WTC11 (cell line): ENCODE results near the gene ERLEC1. TPM values are rescaled to one million over a fixed set of nuclear protein-coding genes. Genes with fewer than 3 reads are reported as not detected.

Experiments used
- ATAC-seq: fragments of 200-7000 bp; cut with Tn5 transposase; 2 replicates; pipeline ENCODE4 v1.10.0; 2021; ENCODE audit warnings: mild to moderate bottlenecking, moderate library complexity
- CTCF ChIA-PET: fragments of 300-600 bp; sonication (Branson Sonifier 250); formaldehyde crosslinking; loops from one replicate; lab custom pipeline; 2021; ENCODE audit warnings: antibody characterized with exemption; lab: Charles Lee
- POLR2A ChIA-PET: fragments of 350-600 bp; sonication (Branson Sonifier 250); formaldehyde crosslinking; loops from one replicate; lab custom pipeline; 2021; ENCODE audit warnings: antibody characterized with exemption; lab: Charles Lee
- DNase-seq: peaks from one replicate; pipeline ENCODE4 v3.0.0; 2021; ENCODE audit warnings: low spot score
- H3K27ac Mint-ChIP-seq: 2 replicates; pipeline ENCODE4 v1.8.0; 2021; ENCODE audit warnings: mixed read lengths
- H3K27me3 Mint-ChIP-seq: 2 replicates; pipeline ENCODE4 v1.8.0; 2021; ENCODE audit warnings: low read depth, mild to moderate bottlenecking, moderate library complexity, mixed read lengths
- H3K36me3 Mint-ChIP-seq: 2 replicates; pipeline ENCODE4 v1.8.0; 2021; ENCODE audit warnings: mixed read lengths
- H3K4me1 Mint-ChIP-seq: 2 replicates; pipeline ENCODE4 v1.8.0; 2022; ENCODE audit warnings: mixed read lengths
- H3K4me3 Mint-ChIP-seq: 2 replicates; pipeline ENCODE4 v1.8.0; 2021; ENCODE audit warnings: mild to moderate bottlenecking, moderate library complexity, mixed read lengths
- H3K9me3 Mint-ChIP-seq: 2 replicates; pipeline ENCODE4 v1.8.0; 2021; ENCODE audit warnings: mixed read lengths
- E2F5 ChIP-seq: sonication (generic); formaldehyde crosslinking; IDR thresholded peaks from 2 replicates; pipeline ENCODE4 v1.8.1; 2022; ENCODE audit warnings: mild to moderate bottlenecking, moderate library complexity, missing genetic modification reagents
- FOXK1 ChIP-seq: sonication (generic); formaldehyde crosslinking; IDR thresholded peaks from 2 replicates; pipeline ENCODE4 v1.8.0; 2022; ENCODE audit warnings: mild to moderate bottlenecking, moderate library complexity, missing genetic modification reagents
- GABPB1 ChIP-seq: sonication (generic); formaldehyde crosslinking; IDR thresholded peaks from 2 replicates; pipeline ENCODE4 v1.8.1; 2023; ENCODE audit warnings: mild to moderate bottlenecking, missing genetic modification reagents
- HMGXB4 ChIP-seq: sonication (generic); formaldehyde crosslinking; IDR thresholded peaks from 2 replicates; pipeline ENCODE4 v1.8.1; 2023; ENCODE audit warnings: mild to moderate bottlenecking, moderate library complexity, missing genetic modification reagents
- IRF2 ChIP-seq: sonication (generic); formaldehyde crosslinking; IDR thresholded peaks from 2 replicates; pipeline ENCODE4 v1.8.0; 2022; ENCODE audit warnings: low read depth, missing genetic modification reagents, borderline replicate concordance
- NR1H2 ChIP-seq: sonication (generic); formaldehyde crosslinking; IDR thresholded peaks from 2 replicates; pipeline ENCODE4 v1.9.0; 2021; ENCODE audit warnings: mild to moderate bottlenecking, moderate library complexity, missing genetic modification reagents
- OVOL2 ChIP-seq: fragments of 250-450 bp; sonication (Bioruptor Pico); IDR thresholded peaks from 2 replicates; pipeline ENCODE4 v1.9.0; 2021; ENCODE audit warnings: mild to moderate bottlenecking, borderline replicate concordance
- PRRX2 ChIP-seq: fragments of 250-450 bp; sonication (Bioruptor Pico); IDR thresholded peaks from 2 replicates; pipeline ENCODE4 v1.8.0; 2021; ENCODE audit warnings: mild to moderate bottlenecking
- TCF7 ChIP-seq: sonication (generic); formaldehyde crosslinking; IDR thresholded peaks from 2 replicates; pipeline ENCODE4 v1.8.0; 2022; ENCODE audit warnings: mild to moderate bottlenecking, low read depth, missing genetic modification reagents, moderate library complexity
- ZNF232 ChIP-seq: sonication (generic); formaldehyde crosslinking; IDR thresholded peaks from 2 replicates; pipeline ENCODE4 v1.8.0; 2022; ENCODE audit warnings: mild to moderate bottlenecking, missing genetic modification reagents
- ZNF281 ChIP-seq: sonication (generic); formaldehyde crosslinking; IDR thresholded peaks from 2 replicates; pipeline ENCODE4 v1.8.0; 2023; ENCODE audit warnings: mild to moderate bottlenecking, missing genetic modification reagents
- ZNF396 ChIP-seq: fragments of 250-450 bp; sonication (Bioruptor Pico); IDR thresholded peaks from 2 replicates; pipeline ENCODE4 v1.8.0; 2021; ENCODE audit warnings: mild to moderate bottlenecking, moderate library complexity, borderline replicate concordance
- ZNF423 ChIP-seq: fragments of 250-450 bp; sonication (Bioruptor Pico); IDR thresholded peaks from 2 replicates; pipeline ENCODE4 v2.1.2; 2022; ENCODE audit warnings: mild to moderate bottlenecking, moderate library complexity
- ZNF671 ChIP-seq: fragments of 250-450 bp; sonication (Bioruptor Pico); IDR thresholded peaks from 2 replicates; pipeline ENCODE4 v1.8.0; 2021; ENCODE audit warnings: mild to moderate bottlenecking
- total RNA-seq: library from RNA; stranded (reverse); gene quantifications from 3 replicates; pipeline ENCODE4 v1.2.3, GENCODE V29; 2021
- TF ChIP-seq, protein P1 (sequence below): sonication (generic); formaldehyde crosslinking; IDR thresholded peaks from 2 replicates; pipeline ENCODE4 v1.8.1; 2022; ENCODE audit warnings: mild to moderate bottlenecking, missing genetic modification reagents, moderate library complexity, borderline replicate concordance
- TF ChIP-seq, protein P2 (sequence below): fragments of 250-450 bp; sonication (Bioruptor Pico); IDR thresholded peaks from 2 replicates; pipeline ENCODE4 v1.9.0; 2021; ENCODE audit warnings: moderate library complexity, mild to moderate bottlenecking, inconsistent platforms, borderline replicate concordance
- TF ChIP-seq, protein P3 (sequence below): fragments of 250-450 bp; sonication (Bioruptor Pico); IDR thresholded peaks from 2 replicates; pipeline ENCODE4 v1.8.0; 2021; ENCODE audit warnings: mild to moderate bottlenecking

The ERLEC1 gene
- total RNA-seq, 1 experiment from 2014 or later = 26.5 TPM

DNA sequence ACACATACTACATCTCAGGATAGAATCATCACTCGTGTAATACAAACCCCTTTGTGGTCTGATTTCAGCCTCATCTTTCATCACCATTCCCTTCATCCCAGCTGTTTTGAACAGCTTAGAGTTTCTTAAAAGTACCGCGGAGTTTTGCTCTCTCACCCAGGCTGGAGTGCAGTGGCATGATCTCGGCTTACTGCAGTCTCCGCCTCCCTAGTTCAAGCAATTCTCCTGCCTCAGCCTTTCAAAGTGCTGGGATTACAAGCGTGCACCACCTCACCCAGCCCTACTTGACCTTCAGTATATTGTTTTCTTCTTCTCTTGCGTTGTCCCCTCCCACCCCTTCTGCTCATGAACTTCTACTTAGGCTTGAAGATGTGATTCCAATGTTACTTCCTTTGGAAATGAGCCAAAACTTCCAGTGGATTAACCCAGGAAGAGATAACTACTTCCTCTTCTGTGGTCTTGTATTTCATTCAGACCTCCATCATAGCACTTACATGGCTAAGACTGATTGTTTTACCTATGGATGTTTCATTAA lies 15.8 kb downstream of the ERLEC1 start:
- ATAC-seq = no peak
- ChIA-PET CTCF (no interaction called here), POLR2A (no interaction called here)
- no peak for DNase-seq
- Mint-ChIP-seq H3K9me3 (no peaks in the 10 kb centered on the region), H3K4me3 (no peak overlapping the region), H3K27ac (0 out of 2 replicates have a peak overlapping the region, but pooled peaks have one; percentile 0), H3K36me3 (peaks cover 12% of the 10 kb centered on the region), H3K27me3 (no peaks in the 10 kb centered on the region), H3K4me1 (no peaks in the 10 kb centered on the region)
- TF ChIP-seq FOXK1 (no peak), HMGXB4 (CRISPR knock-in tag) (no peak), IRF2 (CRISPR knock-in tag) (no peak), ZNF281 (CRISPR knock-in tag) (no peak), PRRX2 (CRISPR knock-in tag) (no peak), ZNF396 (CRISPR knock-in tag) (no peak), OVOL2 (CRISPR knock-in tag) (no peak), ZNF423 (no peak), ZNF232 (CRISPR knock-in tag) (no peak), E2F5 (CRISPR knock-in tag) (no peak)
- TF ChIP-seq, protein P1, sequence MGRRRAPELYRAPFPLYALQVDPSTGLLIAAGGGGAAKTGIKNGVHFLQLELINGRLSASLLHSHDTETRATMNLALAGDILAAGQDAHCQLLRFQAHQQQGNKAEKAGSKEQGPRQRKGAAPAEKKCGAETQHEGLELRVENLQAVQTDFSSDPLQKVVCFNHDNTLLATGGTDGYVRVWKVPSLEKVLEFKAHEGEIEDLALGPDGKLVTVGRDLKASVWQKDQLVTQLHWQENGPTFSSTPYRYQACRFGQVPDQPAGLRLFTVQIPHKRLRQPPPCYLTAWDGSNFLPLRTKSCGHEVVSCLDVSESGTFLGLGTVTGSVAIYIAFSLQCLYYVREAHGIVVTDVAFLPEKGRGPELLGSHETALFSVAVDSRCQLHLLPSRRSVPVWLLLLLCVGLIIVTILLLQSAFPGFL (CRISPR knock-in tag) = no peak
- TF ChIP-seq, protein P2, sequence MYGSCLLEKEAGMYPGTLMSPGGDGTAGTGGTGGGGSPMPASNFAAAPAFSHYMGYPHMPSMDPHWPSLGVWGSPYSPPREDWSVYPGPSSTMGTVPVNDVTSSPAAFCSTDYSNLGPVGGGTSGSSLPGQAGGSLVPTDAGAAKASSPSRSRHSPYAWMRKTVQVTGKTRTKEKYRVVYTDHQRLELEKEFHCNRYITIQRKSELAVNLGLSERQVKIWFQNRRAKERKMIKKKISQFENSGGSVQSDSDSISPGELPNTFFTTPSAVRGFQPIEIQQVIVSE (CRISPR knock-in tag) = no peak
- TF ChIP-seq, protein P3, sequence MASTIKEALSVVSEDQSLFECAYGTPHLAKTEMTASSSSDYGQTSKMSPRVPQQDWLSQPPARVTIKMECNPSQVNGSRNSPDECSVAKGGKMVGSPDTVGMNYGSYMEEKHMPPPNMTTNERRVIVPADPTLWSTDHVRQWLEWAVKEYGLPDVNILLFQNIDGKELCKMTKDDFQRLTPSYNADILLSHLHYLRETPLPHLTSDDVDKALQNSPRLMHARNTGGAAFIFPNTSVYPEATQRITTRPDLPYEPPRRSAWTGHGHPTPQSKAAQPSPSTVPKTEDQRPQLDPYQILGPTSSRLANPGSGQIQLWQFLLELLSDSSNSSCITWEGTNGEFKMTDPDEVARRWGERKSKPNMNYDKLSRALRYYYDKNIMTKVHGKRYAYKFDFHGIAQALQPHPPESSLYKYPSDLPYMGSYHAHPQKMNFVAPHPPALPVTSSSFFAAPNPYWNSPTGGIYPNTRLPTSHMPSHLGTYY = no peak

GRCh38 chr2:53811601-53812000 lies 24.8 kb downstream of the ERLEC1 start:
- CTCF ChIA-PET = no interaction called here
- POLR2A ChIA-PET = no interaction called here
- no peaks in the 10 kb centered on the region for H3K9me3 Mint-ChIP-seq
- no peak overlapping the region for H3K27ac Mint-ChIP-seq
- no peaks in the 10 kb centered on the region for H3K27me3 Mint-ChIP-seq
- H3K36me3 Mint-ChIP-seq = peaks cover 42% of the 10 kb centered on the region
- DNase-seq (no peak), ATAC-seq (no peak)
- H3K4me1 Mint-ChIP-seq = no peaks in the 10 kb centered on the region
- TF ChIP-seq TCF7 (no peak), GABPB1 (CRISPR knock-in tag) (no peak), ZNF396 (CRISPR knock-in tag) (no peak), ZNF671 (CRISPR knock-in tag) (no peak), NR1H2 (no peak)
- no peak overlapping the region for H3K4me3 Mint-ChIP-seq
